Measurements from ENCODE around the gene TMLHE. TPM values are rescaled to one million over a fixed set of nuclear protein-coding genes. Genes with fewer than 3 reads are reported as not detected.

TMLHE gene
- total RNA-seq, 1 experiment from 2014 or later: 12.2 TPM

- TF ChIP-seq, protein P1, sequence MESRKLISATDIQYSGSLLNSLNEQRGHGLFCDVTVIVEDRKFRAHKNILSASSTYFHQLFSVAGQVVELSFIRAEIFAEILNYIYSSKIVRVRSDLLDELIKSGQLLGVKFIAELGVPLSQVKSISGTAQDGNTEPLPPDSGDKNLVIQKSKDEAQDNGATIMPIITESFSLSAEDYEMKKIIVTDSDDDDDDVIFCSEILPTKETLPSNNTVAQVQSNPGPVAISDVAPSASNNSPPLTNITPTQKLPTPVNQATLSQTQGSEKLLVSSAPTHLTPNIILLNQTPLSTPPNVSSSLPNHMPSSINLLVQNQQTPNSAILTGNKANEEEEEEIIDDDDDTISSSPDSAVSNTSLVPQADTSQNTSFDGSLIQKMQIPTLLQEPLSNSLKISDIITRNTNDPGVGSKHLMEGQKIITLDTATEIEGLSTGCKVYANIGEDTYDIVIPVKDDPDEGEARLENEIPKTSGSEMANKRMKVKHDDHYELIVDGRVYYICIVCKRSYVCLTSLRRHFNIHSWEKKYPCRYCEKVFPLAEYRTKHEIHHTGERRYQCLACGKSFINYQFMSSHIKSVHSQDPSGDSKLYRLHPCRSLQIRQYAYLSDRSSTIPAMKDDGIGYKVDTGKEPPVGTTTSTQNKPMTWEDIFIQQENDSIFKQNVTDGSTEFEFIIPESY (IDR thresholded peaks at IDR 0.05; ENCODE audit: extremely low read depth, insufficient replicate concordance, low read length): no peak
- no peak for TF ChIP-seq EGR1 (IDR thresholded peaks at IDR 0.05; ENCODE audit: low read depth)
- no peak for TF ChIP-seq YY1 (IDR thresholded peaks at IDR 0.05; ENCODE audit: extremely low read depth, insufficient replicate concordance, low read depth, low read length)
- TF ChIP-seq EZH2 (IDR thresholded peaks at IDR 0.05): no peak
- no peak for TF ChIP-seq ELF1 (IDR thresholded peaks at IDR 0.05; ENCODE audit: borderline replicate concordance, low read depth)
Observed at GRCh38 chrX:155592981-155593380, 19.8 kb downstream of the TMLHE start (continued).

DNA sequence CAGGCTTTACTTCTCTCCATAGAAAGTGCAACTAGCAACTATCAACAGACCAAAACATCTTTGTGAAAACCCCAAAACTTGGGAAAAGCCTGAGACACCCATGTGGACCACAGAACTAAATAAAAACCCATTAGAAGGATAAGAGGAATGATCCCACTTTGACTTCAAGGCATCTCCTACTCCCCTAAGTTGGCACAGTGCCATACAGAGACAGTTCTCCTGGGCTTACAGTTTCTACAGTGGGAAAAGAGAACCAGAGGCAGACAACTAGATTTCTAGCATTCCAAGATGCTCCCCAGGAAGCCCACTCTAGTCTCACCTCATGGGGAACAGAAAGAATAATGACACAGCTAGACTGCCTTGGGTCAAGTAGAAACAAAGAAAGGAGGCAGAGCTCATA, 20.4 kb downstream of the TMLHE start:
- no peak overlapping the region for H3K9ac ChIP-seq (ENCODE audit: low read length)
- H3K4me3 ChIP-seq (replicated peaks in 1 of 2; ENCODE audit: low read depth in 1 of 2, low read length in 2 of 2): no peak overlapping the region
- no peaks in the 10 kb centered on the region for H3K9me3 ChIP-seq (ENCODE audit: control insufficient read depth in 1 of 2, insufficient read depth in 1 of 2, low read depth in 1 of 2, low read length in 2 of 2)
- TF ChIP-seq SIN3A (IDR thresholded peaks at IDR 0.05; ENCODE audit: low read depth) (no peak), EZH2 (IDR thresholded peaks at IDR 0.05) (no peak), SRF (IDR thresholded peaks at IDR 0.05; ENCODE audit: low read depth) (no peak), POLR2AphosphoS5 (IDR thresholded peaks at IDR 0.05; ENCODE audit: low read depth, low read length) (no peak), CBX3 (IDR thresholded peaks at IDR 0.05; ENCODE audit: low read depth) (no peak)
- no peak for ATAC-seq
- peaks cover 4% of the 10 kb centered on the region; the same call in 1 of the 2 replicates for H3K79me2 ChIP-seq (ENCODE audit: insufficient read depth, low read length)
- no peak for DNase-seq (ENCODE audit: low read depth, low spot score)
- H3K4me1 ChIP-seq (ENCODE audit: control insufficient read depth in 1 of 2, insufficient read depth in 2 of 2, low read length in 2 of 2): no peaks in the 10 kb centered on the region
- intact Hi-C loops (cut with micrococcal nuclease): no loop called here
- no peaks in the 10 kb centered on the region for H4K20me1 ChIP-seq (ENCODE audit: insufficient read depth)
- H2AFZ ChIP-seq (ENCODE audit: low read depth, low read length, poor library complexity, severe bottlenecking): no peak overlapping the region
- H3K27me3 ChIP-seq (ENCODE audit: insufficient read depth, low read length): no peaks in the 10 kb centered on the region
- no peak overlapping the region for H3K27ac ChIP-seq (ENCODE audit: low read depth, low read length)
- no TSS peak for BruUV-seq (replicated peaks)
- H3K36me3 ChIP-seq (ENCODE audit: control insufficient read depth in 1 of 2, insufficient read depth in 2 of 2, low read length in 2 of 2): no peaks in the 10 kb centered on the region
- no peaks in the 10 kb centered on the region for H3K9me2 ChIP-seq (ENCODE audit: insufficient read depth)
- no peak overlapping the region for H3K4me2 ChIP-seq (ENCODE audit: low read length)
- RAD21 ChIA-PET (ENCODE audit: low non-redundant PET in 1 of 2, low total read pairs in 2 of 2, uncharacterized antibody in 2 of 2, unreplicated experiment in 2 of 2): no interaction called here
- POLR2A ChIA-PET: no interaction called here
- CTCF ChIA-PET: no interaction called here
